ENCODE results near the gene RANBP3L. TPM values are rescaled to one million over a fixed set of nuclear protein-coding genes. Genes with fewer than 3 reads are reported as not detected.

RANBP3L gene
- polyA plus RNA-seq, 1 experiment = not detected

DNA sequence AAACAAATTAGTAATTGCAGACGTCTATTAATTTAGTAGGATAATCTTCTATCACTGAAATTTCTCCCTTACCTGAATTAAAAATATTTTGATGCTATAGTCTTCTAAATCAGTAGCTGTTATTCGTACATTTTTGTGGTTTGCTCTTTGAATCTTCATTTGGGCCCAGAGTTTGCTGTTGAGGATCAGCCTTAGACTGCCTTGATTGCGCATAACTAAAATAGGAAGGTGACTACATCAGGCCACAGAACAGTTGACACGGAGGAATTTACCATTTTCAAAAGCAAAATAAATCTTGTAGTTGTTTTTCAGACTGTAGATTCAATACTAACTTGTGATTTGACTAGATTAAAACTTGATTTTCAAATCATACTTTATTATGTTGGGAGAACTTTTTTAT, 48.1 kb downstream of the RANBP3L start:
- no peaks in the 10 kb centered on the region for H3K9me3 ChIP-seq (ENCODE audit: control insufficient read depth, insufficient read depth, low read length)
- ChIA-PET CTCF (interaction anchor here (0.6 kb wide), 1 partner anchor 12 kb away, joined by 6 read pairs; no protein-coding TSS in a partner anchor), POLR2A (no interaction called here)
- H3K27ac ChIP-seq (ENCODE audit: low read depth, low read length) = no peak overlapping the region
- H3K4me3 ChIP-seq (ENCODE audit: low read depth, low read length) = no peak overlapping the region
- no peak for DNase-seq (ENCODE audit: low read depth, low spot score)
- TF ChIP-seq, protein P1, sequence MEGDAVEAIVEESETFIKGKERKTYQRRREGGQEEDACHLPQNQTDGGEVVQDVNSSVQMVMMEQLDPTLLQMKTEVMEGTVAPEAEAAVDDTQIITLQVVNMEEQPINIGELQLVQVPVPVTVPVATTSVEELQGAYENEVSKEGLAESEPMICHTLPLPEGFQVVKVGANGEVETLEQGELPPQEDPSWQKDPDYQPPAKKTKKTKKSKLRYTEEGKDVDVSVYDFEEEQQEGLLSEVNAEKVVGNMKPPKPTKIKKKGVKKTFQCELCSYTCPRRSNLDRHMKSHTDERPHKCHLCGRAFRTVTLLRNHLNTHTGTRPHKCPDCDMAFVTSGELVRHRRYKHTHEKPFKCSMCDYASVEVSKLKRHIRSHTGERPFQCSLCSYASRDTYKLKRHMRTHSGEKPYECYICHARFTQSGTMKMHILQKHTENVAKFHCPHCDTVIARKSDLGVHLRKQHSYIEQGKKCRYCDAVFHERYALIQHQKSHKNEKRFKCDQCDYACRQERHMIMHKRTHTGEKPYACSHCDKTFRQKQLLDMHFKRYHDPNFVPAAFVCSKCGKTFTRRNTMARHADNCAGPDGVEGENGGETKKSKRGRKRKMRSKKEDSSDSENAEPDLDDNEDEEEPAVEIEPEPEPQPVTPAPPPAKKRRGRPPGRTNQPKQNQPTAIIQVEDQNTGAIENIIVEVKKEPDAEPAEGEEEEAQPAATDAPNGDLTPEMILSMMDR (IDR thresholded peaks at IDR 0.05; ENCODE audit: low read depth, low read length) = no peak
- no peaks in the 10 kb centered on the region for H3K27me3 ChIP-seq (ENCODE audit: control insufficient read depth, insufficient read depth, low read length)

DNA sequence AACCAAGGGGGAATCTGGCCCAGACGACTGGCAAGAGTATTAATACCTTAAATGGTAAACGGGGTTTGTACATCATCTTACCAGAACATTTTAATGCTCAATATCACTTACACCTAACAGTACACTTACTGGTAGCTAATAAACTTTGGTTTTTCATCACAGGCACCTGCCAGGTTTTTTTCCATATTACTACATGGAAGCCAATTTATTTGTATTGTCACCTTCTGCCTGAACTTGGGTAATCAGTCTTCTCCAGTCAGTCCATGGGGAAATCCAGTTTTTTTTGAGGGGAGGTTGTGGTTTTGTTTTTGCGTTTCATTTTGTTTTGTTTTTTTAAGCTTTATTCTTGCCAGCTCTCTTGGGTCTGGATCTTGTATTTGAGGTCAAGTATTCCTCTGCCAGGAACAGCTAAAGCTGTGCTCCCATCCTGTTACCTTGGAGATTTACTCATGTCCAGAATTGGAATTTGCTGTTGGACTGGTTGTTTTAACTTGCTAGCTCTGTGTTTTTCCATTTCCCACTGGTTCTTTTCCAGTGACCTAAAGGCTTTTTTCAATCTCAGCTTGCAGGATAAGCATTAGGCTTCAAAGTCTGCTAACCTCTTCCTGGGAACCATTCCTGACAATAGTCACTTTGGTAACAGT, 48.9 kb downstream of the RANBP3L start:
- CTCF ChIA-PET = interaction anchor here (0.6 to 3.8 kb wide), 3 partner anchors 11 to 75 kb away, joined by 3 to 28 read pairs (median 12); partner anchors contain the start of gene NADK2

DNA sequence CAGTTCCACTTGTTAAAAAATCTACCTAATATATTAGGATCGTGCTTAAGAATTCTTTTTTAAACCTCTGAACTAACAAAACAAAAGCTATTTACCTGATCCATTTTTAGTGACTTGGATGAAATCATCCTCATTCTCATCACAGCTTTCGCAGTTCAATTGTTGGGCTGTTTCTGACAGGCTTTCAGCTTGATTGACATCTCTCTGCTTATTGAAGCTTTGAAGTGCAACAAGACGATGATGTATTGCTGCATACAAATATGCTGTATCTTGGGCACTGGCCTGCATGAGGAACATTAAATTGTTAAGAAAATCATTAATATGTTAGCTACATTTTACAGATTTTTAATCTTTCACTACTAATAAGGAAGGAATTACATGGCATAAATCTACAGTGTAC, 50.5 kb downstream of the RANBP3L start:
- Histone ChIP-seq H3K27me3 (ENCODE audit: control insufficient read depth, insufficient read depth, low read length) (no peaks in the 10 kb centered on the region), H3K9me3 (ENCODE audit: control insufficient read depth, insufficient read depth, low read length) (no peaks in the 10 kb centered on the region), H3K4me3 (ENCODE audit: low read depth, low read length) (no peak overlapping the region), H3K27ac (ENCODE audit: low read depth, low read length) (no peak overlapping the region)
- DNase-seq (ENCODE audit: low read depth, low spot score) = no peak
- CTCF ChIA-PET = interaction anchor here (0.7 to 3.8 kb wide), 6 partner anchors 9 to 445 kb away, joined by 3 to 28 read pairs (median 6); partner anchors contain the start of gene NADK2
- TF ChIP-seq, protein P1 (IDR thresholded peaks at IDR 0.05; ENCODE audit: low read depth, low read length) = no peak
- POLR2A ChIA-PET = no interaction called here

More for the DNA sequence above, 48.9 kb downstream of the RANBP3L start:
- TF ChIP-seq, protein P1 (IDR thresholded peaks at IDR 0.05; ENCODE audit: low read depth, low read length) = no peak
- no peak for DNase-seq (ENCODE audit: low read depth, low spot score)
- Histone ChIP-seq H3K9me3 (ENCODE audit: control insufficient read depth, insufficient read depth, low read length) (no peaks in the 10 kb centered on the region), H3K27me3 (ENCODE audit: control insufficient read depth, insufficient read depth, low read length) (no peaks in the 10 kb centered on the region), H3K4me3 (ENCODE audit: low read depth, low read length) (no peak overlapping the region), H3K27ac (ENCODE audit: low read depth, low read length) (no peak overlapping the region)
- POLR2A ChIA-PET = no interaction called here

DNA sequence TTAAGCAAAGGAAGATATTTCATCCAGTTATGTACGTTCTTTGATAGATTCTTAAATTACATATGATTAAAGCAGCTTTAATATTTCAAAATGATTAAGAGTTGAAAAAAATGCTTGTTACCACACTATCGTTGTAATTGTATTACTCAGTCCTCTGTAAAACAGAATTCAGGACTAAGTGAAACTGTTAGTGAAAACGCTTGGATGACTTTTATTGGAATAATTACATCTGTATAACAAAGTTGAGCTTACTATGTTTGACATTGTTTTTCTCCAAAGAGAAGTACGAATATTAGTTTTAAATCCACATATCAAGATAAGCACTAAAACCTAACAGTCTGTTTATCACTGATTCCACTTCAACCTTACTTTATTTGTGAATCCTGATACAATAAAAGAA, 51.3 kb downstream of the RANBP3L start:
- no peak for DNase-seq (ENCODE audit: low read depth, low spot score)

More for the DNA sequence above, 51.3 kb downstream of the RANBP3L start:
- H3K9me3 ChIP-seq (ENCODE audit: control insufficient read depth, insufficient read depth, low read length) = no peaks in the 10 kb centered on the region
- H3K4me3 ChIP-seq (ENCODE audit: low read depth, low read length) = no peak overlapping the region
- no peaks in the 10 kb centered on the region for H3K27me3 ChIP-seq (ENCODE audit: control insufficient read depth, insufficient read depth, low read length)
- no peak overlapping the region for H3K27ac ChIP-seq (ENCODE audit: low read depth, low read length)
- TF ChIP-seq, protein P1 (IDR thresholded peaks at IDR 0.05; ENCODE audit: low read depth, low read length) = no peak
- ChIA-PET CTCF (interaction anchor here (1.3 to 3.8 kb wide), 6 partner anchors 9 to 446 kb away, joined by 3 to 28 read pairs (median 6); partner anchors contain the start of gene NADK2), POLR2A (no interaction called here)

All from AG04450 (cell line).